Measurements from ENCODE around the gene ZNF487. TPM values are rescaled to one million over a fixed set of nuclear protein-coding genes. Genes with fewer than 3 reads are reported as not detected.

ZNF487 gene
- total and polyA plus RNA-seq, 10 of the 15 experiments (the other 5 are each of a cell fraction or from before 2014, with no cell fraction given): 0.74 to 2.1 (median 1.1) TPM

- TF ChIP-seq ZSCAN29 (IDR thresholded peaks at IDR 0.05) (no peak), SMAD5 (IDR thresholded peaks at IDR 0.05; ENCODE audit: low read depth) (no peak), CREB1 (IDR thresholded peaks at IDR 0.05; ENCODE audit: low read depth) (no peak), JUNB (IDR thresholded peaks at IDR 0.05) (no peak), NR2F1 (conservative IDR thresholded peaks at IDR 0.05) (0 out of 2 replicates have a peak, but pooled peaks have one; percentile 1), KAT2A (conservative IDR thresholded peaks at IDR 0.05; ENCODE audit: control insufficient read depth, low read depth, low read length) (no peak), SMAD1 (IDR thresholded peaks at IDR 0.05; ENCODE audit: low read depth, partially characterized antibody) (no peak), RAD51 (IDR thresholded peaks at IDR 0.05) (0 out of 2 replicates have a peak, but pooled peaks have one; percentile 3), POLR2A (IDR thresholded peaks at IDR 0.05; ENCODE audit: low read depth, low read length) (no peak)
These were observed 15.8 kb upstream of the ZNF487 start (continued) for GRCh38 chr10:43421201-43421507.

GRCh38 chr10:43421519-43421918, 15.4 kb upstream of the ZNF487 start:
- no peaks in the 10 kb centered on the region for H3K36me3 ChIP-seq (ENCODE audit: control insufficient read depth in 2 of 2, insufficient read depth in 2 of 2, low read length in 1 of 2)
- no peaks in the 10 kb centered on the region for H3K79me2 ChIP-seq (ENCODE audit: control insufficient read depth, insufficient read depth, low read length)
- intact Hi-C loops (cut with micrococcal nuclease; ENCODE audit: unreplicated experiment) (loop anchor here (2.0 kb wide), 1 partner anchor 17 kb away; no protein-coding TSS in a partner anchor), in situ Hi-C loops (cut with MboI) (loop anchor here (25.0 kb wide), 3 partner anchors 284 to 784 kb away; partner anchors contain the start of genes CSGALNACT2 and ZNF33B)
- H3K4me1 ChIP-seq (ENCODE audit: control insufficient read depth, insufficient read depth, low read length): peaks cover 21% of the 10 kb centered on the region
- FAIRE-seq (no peak), DNase-seq (ENCODE audit: low read depth, low spot score) (no peak), ATAC-seq (no peak)
- H3K4me2 ChIP-seq (ENCODE audit: control insufficient read depth, insufficient read depth): peak overlapping the region; percentile 79
- BruUV-seq (replicated peaks): no TSS peak
- CTCF ChIA-PET: no interaction called here
- peak overlapping the region; percentile 67; the same call in 1 of the 2 replicates for H3K9ac ChIP-seq (ENCODE audit: control insufficient read depth, insufficient read depth, low read length)
- 90% methylated on average over 6 of the region's 6 CpGs for WGBS (ENCODE audit: insufficient coverage, insufficient replicate concordance, low lambda C conversion rate, missing lambda C conversion rate)
- H3K27ac ChIP-seq (ENCODE audit: control insufficient read depth, insufficient read depth): no peak overlapping the region; the same call in 1 of the 2 replicates
- SMC1A ChIA-PET (ENCODE audit: uncharacterized antibody, unreplicated experiment): no interaction called here
- H3K27me3 ChIP-seq (replicated peaks in 1 of 2; ENCODE audit: control insufficient read depth in 2 of 2, insufficient read depth in 2 of 2, low read length in 1 of 2): no peaks in the 10 kb centered on the region
- no peaks in the 10 kb centered on the region for H4K20me1 ChIP-seq (ENCODE audit: control insufficient read depth, insufficient read depth)
- H2AFZ ChIP-seq (ENCODE audit: control insufficient read depth, low read depth, low read length): peak overlapping the region; percentile 76; the same call in 1 of the 2 replicates
- POLR2A ChIA-PET: no interaction called here
- RAD21 ChIA-PET (ENCODE audit: unreplicated experiment): no interaction called here
- H3K4me3 ChIP-seq: no peak overlapping the region
- H3K9me3 ChIP-seq (replicated peaks; ENCODE audit: control insufficient read depth, insufficient read depth, low read length): no peaks in the 10 kb centered on the region; the same call in 2 of the 3 replicates
- no peak for TF ChIP-seq PML (IDR thresholded peaks at IDR 0.05; ENCODE audit: low read length)
- TF ChIP-seq ZNF592 (IDR thresholded peaks at IDR 0.05): no peak
- no peak for TF ChIP-seq ZBED1 (IDR thresholded peaks at IDR 0.05; ENCODE audit: borderline replicate concordance)
- TF ChIP-seq TARDBP (IDR thresholded peaks at IDR 0.05; ENCODE audit: borderline replicate concordance): no peak
- TF ChIP-seq, protein P1, sequence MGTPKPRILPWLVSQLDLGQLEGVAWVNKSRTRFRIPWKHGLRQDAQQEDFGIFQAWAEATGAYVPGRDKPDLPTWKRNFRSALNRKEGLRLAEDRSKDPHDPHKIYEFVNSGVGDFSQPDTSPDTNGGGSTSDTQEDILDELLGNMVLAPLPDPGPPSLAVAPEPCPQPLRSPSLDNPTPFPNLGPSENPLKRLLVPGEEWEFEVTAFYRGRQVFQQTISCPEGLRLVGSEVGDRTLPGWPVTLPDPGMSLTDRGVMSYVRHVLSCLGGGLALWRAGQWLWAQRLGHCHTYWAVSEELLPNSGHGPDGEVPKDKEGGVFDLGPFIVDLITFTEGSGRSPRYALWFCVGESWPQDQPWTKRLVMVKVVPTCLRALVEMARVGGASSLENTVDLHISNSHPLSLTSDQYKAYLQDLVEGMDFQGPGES (IDR thresholded peaks at IDR 0.05): no peak
- TF ChIP-seq ATF7 (IDR thresholded peaks at IDR 0.05; ENCODE audit: low read depth): no peak
- TF ChIP-seq RAD21 (IDR thresholded peaks at IDR 0.05; ENCODE audit: insufficient read depth, low read depth, low read length): no peak
- TF ChIP-seq, protein P2, sequence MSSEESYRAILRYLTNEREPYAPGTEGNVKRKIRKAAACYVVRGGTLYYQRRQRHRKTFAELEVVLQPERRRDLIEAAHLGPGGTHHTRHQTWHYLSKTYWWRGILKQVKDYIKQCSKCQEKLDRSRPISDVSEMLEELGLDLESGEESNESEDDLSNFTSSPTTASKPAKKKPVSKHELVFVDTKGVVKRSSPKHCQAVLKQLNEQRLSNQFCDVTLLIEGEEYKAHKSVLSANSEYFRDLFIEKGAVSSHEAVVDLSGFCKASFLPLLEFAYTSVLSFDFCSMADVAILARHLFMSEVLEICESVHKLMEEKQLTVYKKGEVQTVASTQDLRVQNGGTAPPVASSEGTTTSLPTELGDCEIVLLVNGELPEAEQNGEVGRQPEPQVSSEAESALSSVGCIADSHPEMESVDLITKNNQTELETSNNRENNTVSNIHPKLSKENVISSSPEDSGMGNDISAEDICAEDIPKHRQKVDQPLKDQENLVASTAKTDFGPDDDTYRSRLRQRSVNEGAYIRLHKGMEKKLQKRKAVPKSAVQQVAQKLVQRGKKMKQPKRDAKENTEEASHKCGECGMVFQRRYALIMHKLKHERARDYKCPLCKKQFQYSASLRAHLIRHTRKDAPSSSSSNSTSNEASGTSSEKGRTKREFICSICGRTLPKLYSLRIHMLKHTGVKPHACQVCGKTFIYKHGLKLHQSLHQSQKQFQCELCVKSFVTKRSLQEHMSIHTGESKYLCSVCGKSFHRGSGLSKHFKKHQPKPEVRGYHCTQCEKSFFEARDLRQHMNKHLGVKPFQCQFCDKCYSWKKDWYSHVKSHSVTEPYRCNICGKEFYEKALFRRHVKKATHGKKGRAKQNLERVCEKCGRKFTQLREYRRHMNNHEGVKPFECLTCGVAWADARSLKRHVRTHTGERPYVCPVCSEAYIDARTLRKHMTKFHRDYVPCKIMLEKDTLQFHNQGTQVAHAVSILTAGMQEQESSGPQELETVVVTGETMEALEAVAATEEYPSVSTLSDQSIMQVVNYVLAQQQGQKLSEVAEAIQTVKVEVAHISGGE (CRISPR knock-in tag; IDR thresholded peaks at IDR 0.05): no peak

Measured in GM12878 (cell line).